GM10266 (cell line): ENCODE measurements around the gene SLAMF1.
"Not testable (repeated sequence)": the region's sequence is repeated elsewhere in the genome, so short reads cannot be mapped to it uniquely, and the experiment has no call there.

Experiments used
- DNase-seq: peaks from one replicate; pipeline ENCODE4 v3.0.0; 2012; ENCODE audit errors: extremely low spot score
- CTCF ChIP-seq: IDR thresholded peaks from 2 replicates; pipeline ENCODE4 v1.5.1; 2012; ENCODE audit warnings: mild to moderate bottlenecking, low read depth; ENCODE audit not compliant: control insufficient read depth, insufficient read depth; ENCODE audit errors: missing control alignments

Gene SLAMF1

GRCh38 chr1:160567858-160568682, 78.8 kb downstream of the SLAMF1 start:
- no peak for TF ChIP-seq CTCF
- peak; percentile 38 for DNase-seq

GRCh38 chr1:160567341-160567740, 79.5 kb downstream of the SLAMF1 start:
- no peak for DNase-seq
- no peak for TF ChIP-seq CTCF

- no peak for TF ChIP-seq CTCF
- no peak for DNase-seq
These were observed 81.3 kb downstream of the SLAMF1 start for GRCh38 chr1:160565564-160565963.

DNA sequence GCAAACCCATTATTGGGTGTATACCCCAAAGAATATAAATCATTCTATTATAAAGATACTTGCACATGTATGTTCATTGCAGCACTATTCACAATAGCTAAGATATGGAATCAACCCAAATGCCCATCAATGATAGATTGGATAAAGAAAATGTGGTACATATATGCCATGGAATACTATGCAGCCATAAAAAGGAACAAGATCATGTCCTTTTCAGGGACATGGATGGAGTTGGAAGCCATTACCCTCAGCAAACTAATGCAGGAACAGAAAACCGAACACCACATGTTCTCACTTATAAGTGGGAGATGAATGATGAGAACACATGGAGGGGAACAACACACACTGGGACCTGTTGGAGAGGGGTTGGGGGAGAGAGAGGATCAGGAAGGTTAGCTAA, 83.6 kb downstream of the SLAMF1 start:
- DNase-seq = not testable (repeated sequence)

DNA sequence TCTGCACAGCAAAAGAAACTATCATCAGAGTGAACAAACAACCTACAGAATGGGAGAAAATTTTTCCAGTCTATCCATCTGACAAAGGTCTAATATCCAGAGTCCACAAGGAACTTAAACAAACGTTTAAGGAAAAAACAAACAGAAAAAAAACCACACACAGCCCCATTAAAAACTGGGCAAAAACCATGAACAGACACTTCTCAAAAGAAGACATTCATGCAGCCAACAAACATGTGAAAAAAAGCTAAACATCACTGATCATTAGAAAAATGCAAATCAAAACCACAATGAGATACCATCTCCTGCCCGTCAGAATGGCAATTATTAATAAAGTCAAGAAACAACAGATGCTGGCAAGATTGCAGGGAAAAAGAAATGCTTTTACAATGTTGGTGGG, 84.1 kb downstream of the SLAMF1 start:
- DNase-seq = not testable (repeated sequence)

GRCh38 chr1:160560806-160561205, 86.0 kb downstream of the SLAMF1 start:
- DNase-seq = no peak
- no peak for TF ChIP-seq CTCF

DNA sequence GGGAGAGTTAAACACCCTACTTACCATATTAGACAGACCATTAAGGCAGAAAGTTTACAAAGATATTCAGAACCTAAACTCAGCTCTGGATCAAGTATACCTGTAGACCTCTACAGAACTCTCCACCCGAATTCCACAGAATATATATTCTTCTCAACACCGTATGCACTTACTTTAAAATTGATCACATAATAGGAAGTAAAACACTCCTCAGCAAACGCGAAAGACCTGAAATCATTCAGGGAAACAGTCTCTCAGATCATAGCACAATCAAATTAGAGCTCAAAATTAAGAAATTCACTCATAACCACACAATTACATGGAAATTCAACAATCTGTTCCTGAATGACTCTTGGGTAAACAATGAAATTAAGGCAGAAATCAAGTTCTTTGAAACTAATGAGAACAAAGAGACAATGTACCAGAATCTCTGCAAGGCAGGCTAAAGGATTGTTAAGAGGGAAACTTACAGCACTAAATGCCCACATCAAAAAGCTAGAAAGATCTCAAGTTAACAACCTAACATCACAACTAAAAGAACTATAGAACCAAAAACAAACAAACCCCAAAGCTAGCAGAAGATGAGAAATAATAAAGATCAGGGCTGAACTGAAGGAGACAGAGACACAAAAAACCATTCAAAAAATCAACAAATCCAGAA, 86.7 kb downstream of the SLAMF1 start:
- no peak for TF ChIP-seq CTCF
- no peak for DNase-seq

DNA sequence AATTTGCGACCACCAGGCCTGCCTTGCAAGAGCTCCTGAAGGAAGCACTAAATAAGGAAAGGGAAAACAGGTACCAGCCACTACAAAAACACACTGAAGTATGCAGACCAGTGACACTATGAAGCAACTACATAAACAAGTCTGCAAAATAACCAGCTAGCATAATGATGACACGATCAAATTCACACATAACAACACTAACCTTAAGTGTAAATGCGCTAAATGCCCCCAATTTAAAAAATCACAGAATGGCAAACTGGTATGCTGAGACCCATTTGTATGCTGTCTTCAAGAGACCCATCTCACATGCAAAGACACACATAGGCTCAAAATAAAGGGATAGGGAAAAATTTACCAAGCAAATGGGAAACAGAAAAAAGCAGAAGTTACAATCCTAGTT, 87.4 kb downstream of the SLAMF1 start:
- DNase-seq = not testable (repeated sequence)
